ENCODE data around the gene FRMD6. TPM values are rescaled to one million over a fixed set of nuclear protein-coding genes. Genes with fewer than 3 reads are reported as not detected.

FRMD6 gene
- total and polyA plus RNA-seq, 10 of the 15 experiments (the other 5 are each of a cell fraction or from before 2014, with no cell fraction given): 0.86 to 7.8 (median 3.3) TPM

- Histone ChIP-seq H4K20me1 (ENCODE audit: control insufficient read depth, insufficient read depth) (no peaks in the 10 kb centered on the region), H3K79me2 (ENCODE audit: control insufficient read depth, insufficient read depth, low read length) (no peaks in the 10 kb centered on the region), H3K4me1 (ENCODE audit: control insufficient read depth, insufficient read depth, low read length) (no peaks in the 10 kb centered on the region), H2AFZ (ENCODE audit: control insufficient read depth, low read depth, low read length) (no peak overlapping the region), H3K27ac (ENCODE audit: control insufficient read depth, insufficient read depth) (no peak overlapping the region), H3K9ac (ENCODE audit: control insufficient read depth, insufficient read depth, low read length) (no peak overlapping the region), H3K4me2 (ENCODE audit: control insufficient read depth, insufficient read depth) (no peak overlapping the region), H3K27me3 (replicated peaks in 1 of 2; ENCODE audit: control insufficient read depth in 2 of 2, insufficient read depth in 2 of 2, low read length in 1 of 2) (no peaks in the 10 kb centered on the region), H3K4me3 (no peak overlapping the region), H3K36me3 (ENCODE audit: control insufficient read depth in 2 of 2, insufficient read depth in 2 of 2, low read length in 1 of 2) (no peaks in the 10 kb centered on the region), H3K9me3 (replicated peaks; ENCODE audit: control insufficient read depth, insufficient read depth, low read length) (no peaks in the 10 kb centered on the region)
- no peak for DNase-seq (ENCODE audit: low read depth, low spot score)
- SMC1A ChIA-PET (ENCODE audit: uncharacterized antibody, unreplicated experiment): no interaction called here
- no peak for FAIRE-seq
- 33% methylated on average over 3 of the region's 3 CpGs for WGBS (ENCODE audit: insufficient coverage, insufficient replicate concordance, low lambda C conversion rate, missing lambda C conversion rate)
- RAD21 ChIA-PET (ENCODE audit: unreplicated experiment): no interaction called here
- intact Hi-C loops (cut with micrococcal nuclease; ENCODE audit: unreplicated experiment) (no loop called here), in situ Hi-C loops (cut with MboI) (no loop called here)
- BruUV-seq (replicated peaks): no TSS peak
- POLR2A ChIA-PET: no interaction called here
- ATAC-seq: no peak
- CTCF ChIA-PET: interaction anchor here (0.9 to 1.0 kb wide), 2 partner anchors 49 to 277 kb away, joined by 3 read pairs; no protein-coding TSS in a partner anchor
- TF ChIP-seq YBX1 (IDR thresholded peaks at IDR 0.05): no peak
- no peak for TF ChIP-seq MLLT1 (IDR thresholded peaks at IDR 0.05)
- TF ChIP-seq NR2F1 (conservative IDR thresholded peaks at IDR 0.05): no peak
- TF ChIP-seq NFYB (IDR thresholded peaks at IDR 0.05; ENCODE audit: insufficient read depth, low read depth, low read length): no peak
- no peak for TF ChIP-seq CUX1 (IDR thresholded peaks at IDR 0.05; ENCODE audit: insufficient replicate concordance, low read depth, low read length)
- no peak for TF ChIP-seq SP1 (IDR thresholded peaks at IDR 0.05; ENCODE audit: low read depth, low read length)
- no peak for TF ChIP-seq BCL3 (IDR thresholded peaks at IDR 0.05; ENCODE audit: borderline replicate concordance, insufficient read depth, low read depth, low read length, poor library complexity, severe bottlenecking)
- no peak for TF ChIP-seq USF1 (IDR thresholded peaks at IDR 0.05; ENCODE audit: borderline replicate concordance, extremely low read length, insufficient read depth, low read depth, low read length)
- no peak for TF ChIP-seq CREB1 (IDR thresholded peaks at IDR 0.05; ENCODE audit: low read depth)
- TF ChIP-seq BCL11A (IDR thresholded peaks at IDR 0.05; ENCODE audit: low read depth, low read length): no peak
- no peak for TF ChIP-seq JUND (IDR thresholded peaks at IDR 0.05; ENCODE audit: low read depth, low read length)
- TF ChIP-seq ZBTB33 (IDR thresholded peaks at IDR 0.05): no peak
- TF ChIP-seq GABPA (IDR thresholded peaks at IDR 0.05; ENCODE audit: low read depth): no peak
- no peak for TF ChIP-seq ASH2L (IDR thresholded peaks at IDR 0.05; ENCODE audit: borderline replicate concordance, low read depth)
Measured at GRCh38 chr14:51701951-51702350, 50.2 kb downstream of the FRMD6 start.
